ENCODE data around the gene CHCHD5.
A peak's percentile ranks its signal among the peaks of the same experiment; 100 is the strongest.
"Not testable (repeated sequence)": the region's sequence is repeated elsewhere in the genome, so short reads cannot be mapped to it uniquely, and the experiment has no call there.

Gene CHCHD5, protein sequence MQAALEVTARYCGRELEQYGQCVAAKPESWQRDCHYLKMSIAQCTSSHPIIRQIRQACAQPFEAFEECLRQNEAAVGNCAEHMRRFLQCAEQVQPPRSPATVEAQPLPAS

DNA sequence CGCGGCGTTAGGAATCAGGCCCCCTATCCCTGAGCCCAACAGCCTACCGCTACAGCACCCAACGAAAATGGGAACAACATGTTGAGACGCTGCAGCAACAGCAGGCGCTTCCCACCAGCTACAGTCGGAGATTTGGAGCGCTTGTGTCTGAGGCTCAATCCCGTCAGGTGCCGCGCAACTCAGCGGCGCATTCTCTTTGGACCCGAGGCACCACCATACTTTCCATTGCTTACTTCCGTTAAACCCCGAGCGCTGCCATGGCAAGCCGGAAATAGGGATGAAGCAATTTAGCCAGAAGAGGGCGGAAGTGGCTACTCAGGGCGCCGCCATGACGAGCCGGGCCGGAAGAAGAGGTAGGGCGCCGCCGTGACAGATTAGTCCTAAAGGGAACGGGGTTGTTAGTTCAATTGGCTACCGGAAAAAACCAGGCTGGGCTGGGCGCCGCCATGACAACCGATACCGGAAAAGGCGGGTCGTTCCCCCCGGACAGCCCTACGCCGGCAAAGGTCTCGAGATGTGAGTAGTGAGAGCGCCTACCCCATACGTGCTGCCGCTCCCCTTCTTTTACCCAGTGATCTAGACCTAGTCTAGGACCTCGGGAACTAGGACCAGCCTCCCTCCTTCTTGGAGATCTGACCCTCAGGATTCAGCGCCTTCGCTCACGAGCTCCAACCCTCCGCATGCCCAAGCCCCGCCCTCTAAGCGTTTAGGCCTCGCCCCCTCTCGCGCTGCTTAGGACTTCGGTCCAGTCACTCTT is at the start of gene CHCHD5:
Gene CHCHD5, plus strand, starts transcription at position 476 of the 757 bp plus-strand sequence. Its CDS starts 39 bp downstream, at position 515.
- DNase-seq: peak; percentile 40

DNA sequence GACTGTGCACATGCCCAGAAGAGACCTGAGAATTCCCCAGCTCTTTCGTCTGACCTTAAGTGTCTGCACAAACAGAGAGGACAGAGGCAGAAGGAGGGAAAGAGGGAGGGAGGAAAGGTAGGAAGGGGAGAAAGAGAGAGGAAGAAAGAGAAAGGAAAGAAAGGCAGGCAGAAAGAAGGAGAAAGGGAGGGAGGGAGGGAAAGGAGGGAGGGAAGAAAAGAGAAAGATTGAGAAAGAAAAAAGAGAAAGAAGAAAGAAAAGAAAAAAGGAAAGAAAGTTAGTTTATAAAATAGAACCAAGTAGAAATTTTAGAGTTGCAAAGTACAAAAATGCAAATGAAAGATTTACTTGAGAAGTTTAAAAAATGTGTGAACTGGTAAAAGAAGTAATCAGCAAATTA is 49.6 kb upstream of the CHCHD5 start:
- no peak for DNase-seq

DNA sequence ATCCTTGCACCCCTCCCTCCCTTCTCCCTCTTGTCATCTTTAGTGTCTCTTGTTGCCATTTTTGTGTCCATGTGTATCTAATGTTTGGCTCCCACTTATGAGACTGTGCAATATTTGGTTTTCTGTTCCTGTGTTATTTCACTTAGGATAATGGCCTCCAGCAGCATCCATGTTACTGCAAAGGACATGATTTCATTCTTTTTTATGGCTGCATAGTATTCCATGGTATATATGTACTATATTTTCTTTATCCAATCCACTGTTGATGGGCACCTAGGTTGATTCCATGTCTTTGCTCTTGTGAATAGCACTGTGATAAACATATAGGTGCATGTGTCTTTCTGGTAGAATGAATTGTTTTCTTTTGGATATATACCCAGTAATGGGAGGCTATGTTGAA is 47.7 kb upstream of the CHCHD5 start:
- not testable (repeated sequence) for DNase-seq

DNA sequence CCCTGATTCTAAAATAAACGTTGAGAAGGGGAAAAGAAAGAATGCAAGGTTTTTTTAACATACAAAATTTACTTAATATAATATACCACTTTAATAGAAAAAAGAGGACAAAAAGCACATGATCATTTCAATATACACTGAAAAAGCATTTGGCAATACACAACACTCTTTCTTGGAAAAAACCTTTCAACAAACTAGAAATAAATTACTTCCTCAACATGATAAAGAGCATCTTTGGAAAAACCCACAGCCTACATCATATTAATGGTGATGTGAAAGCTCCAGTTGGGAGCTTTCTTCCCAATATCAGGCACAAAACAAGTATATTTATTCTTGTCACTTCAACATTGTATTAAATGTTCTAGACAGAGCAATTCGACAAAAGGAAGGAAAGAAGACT is 45.1 kb upstream of the CHCHD5 start:
- no peak for DNase-seq

DNA sequence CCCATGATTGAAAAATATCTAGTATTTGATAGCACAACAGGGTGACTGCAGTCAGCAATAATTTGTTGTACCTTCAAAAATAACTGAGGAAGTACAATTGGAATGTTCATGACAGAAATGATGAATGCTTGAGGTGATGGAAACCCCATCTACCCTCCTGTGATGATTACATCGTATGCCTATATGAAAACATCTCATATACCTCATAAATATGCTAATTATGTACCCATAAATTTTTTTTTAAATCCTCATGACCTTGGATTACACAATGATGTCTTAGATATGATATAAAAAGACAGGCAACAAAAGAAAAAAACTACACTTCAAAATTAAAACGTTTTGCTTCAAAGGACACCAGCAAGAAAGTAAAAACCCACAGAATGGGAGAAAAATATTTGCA is 43.5 kb upstream of the CHCHD5 start:
- DNase-seq: no peak

DNA sequence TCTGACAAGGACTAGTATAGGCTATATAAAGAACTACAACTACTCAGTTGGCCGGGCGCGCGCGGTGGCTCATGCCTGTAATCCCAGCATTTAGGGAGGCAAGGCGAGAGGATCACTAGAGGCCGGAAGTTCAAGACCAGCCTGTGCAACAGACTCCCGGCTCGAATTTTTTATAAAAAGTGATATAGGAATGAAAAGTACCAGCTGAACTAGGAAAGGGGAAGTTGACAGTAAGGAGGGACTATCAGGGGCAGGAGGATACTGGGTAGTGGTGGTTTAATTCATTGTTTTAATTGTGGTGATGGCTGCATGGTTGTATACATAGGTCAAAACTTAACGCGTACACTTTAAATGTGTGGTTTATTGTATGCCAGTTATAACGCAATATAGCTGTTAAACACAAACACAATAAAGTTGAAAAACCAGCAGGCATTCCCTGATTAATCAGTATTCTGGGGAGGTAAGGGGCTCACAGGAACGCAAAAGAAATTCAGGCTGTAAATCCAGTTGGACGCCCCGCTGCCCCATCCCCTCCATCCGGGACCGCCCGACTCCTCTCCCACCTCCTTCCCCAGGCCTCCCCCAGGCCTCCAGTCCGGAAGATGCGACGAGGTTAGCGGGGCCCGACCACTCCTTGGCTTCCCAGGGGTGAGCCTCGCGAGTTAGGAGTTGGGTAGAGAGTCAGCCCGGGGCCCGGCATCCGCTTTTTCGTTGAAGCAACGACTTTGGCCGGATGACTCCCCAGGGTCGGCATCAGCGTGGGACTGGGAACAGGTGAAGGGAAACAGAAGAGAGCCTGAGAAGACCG is 42.9 kb upstream of the CHCHD5 start:
- DNase-seq: no peak

DNA sequence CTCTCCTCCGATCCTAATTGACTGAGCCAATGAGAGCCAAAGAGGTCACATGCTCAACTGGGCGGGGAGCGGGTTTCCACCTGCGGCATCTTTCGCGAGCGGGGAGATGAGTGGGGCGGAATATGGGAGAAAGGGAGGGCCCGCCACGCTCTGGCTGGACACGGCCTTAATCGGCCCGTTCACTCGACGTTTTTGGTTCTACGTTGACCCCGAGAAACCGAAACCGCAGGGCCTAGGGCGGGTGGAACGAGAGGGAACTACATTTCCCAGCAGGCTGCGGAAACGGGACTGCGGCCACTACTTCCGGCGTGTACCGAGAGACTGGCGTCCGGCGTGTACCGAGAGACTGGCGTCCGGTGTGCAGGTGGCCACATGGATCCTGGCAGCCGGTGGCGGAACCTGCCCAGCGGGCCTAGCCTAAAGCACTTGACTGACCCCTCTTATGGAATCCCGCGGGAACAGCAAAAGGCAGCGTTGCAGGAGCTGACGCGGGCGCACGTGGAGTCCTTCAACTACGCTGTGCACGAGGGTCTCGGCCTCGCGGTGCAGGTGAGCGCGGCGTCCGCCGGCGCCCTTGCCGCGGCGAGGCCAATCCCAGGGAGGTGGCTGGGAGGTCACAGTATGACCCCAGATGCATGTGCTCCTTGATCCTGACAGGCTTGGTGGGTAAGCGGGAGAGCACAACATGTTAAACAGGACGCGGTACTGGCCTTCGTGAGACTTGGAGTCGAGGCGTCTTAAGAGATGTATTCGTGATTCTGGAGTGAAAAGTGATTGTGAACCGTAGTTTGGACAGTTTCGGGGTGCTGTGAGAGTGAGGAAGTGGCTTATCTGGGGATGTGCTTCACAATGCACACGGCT is 42.1 kb upstream of the CHCHD5 start, which contains the start of gene POLR1B:
Gene POLR1B, plus strand, starts transcription at position 343 of the 861 bp plus-strand sequence. Its CDS starts 30 bp downstream, at position 373.
- DNase-seq: peak; percentile 59

DNA sequence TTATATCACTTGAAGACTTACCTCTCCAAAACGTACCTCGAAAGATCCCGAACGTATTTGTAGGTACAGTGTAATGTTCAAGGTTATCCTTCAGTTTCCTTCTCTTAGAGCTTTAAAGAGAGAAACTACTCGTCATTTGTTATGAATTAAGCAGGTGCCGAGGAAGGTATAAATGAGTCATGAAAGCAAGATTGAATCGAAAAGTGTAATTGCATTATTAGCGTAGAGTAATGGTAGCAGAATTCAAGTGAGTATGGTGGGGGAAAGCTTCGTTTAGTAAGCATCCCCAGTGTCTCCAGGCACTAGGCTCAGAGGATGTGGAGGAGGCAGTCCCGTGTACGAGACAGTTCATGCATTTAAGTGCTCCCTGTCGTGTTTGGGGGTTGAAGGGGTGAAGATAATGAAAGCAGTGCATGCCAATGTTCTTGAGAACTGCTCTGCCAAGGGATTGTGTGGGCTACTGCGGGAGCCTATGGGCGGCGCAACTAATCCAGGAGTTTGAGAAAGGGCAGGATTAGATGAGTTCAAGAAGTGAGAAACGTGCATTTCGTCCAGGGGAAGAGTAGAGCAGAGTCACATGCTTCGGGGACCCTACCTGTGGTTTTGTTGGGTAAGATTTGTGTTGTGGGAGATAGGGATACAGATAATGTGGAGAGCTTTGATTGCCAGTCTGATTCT is 41.3 kb upstream of the CHCHD5 start:
- DNase-seq: no peak

DNA sequence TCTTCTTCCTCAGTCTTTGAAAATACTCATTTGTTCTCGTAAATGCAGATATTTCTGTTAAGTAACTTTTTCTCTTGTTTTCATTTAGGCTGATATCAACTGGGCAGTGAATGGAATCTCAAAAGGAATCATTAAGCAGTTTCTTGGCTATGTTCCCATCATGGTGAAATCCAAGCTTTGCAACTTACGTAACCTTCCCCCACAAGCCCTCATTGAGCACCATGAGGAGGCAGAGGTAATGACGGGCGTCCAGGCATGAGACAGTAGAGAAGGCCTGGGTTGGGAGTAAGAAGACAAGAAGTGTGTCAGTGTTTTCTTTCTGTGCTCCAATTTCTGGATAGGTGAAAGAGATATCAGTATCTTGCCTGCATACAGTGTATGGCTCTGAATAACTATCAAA is 37.1 kb upstream of the CHCHD5 start:
- no peak for DNase-seq

DNA sequence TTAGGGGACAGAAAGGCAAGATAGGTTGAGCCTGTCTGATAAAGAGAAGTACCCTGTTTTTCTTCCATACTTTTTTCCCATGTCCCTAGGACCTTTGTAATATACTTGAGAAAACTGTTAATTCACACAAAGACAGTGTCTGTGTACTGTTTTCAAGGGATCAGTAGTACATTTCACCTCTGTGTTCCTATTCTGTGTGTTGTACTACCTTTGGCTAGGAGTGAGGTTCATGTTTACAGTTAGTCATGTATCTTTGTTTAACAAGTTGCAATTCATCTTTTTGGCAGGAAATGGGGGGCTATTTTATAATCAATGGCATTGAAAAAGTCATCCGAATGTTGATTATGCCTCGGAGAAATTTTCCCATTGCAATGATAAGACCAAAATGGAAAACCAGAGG is 35.4 kb upstream of the CHCHD5 start:
- DNase-seq: no peak

DNA sequence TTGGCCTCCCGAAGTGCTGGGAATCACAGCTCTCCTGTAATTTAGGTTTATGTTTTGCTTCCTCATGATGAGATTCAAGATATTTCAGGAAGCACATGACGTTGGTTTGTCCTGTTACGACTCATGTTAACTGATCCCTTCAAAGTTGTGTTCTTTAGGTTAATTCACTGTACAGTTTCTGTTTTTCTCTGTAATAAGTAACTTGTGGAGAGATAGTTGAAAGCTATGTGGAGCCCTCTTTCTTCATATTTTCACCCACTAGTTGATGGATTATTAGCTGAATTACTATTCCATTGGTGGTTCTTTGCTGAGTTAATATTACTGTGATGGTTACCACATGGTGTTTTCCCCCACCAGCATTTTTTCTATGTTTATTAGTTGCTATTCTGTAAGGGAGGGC is 18.3 kb upstream of the CHCHD5 start:
- no peak for DNase-seq

DNA sequence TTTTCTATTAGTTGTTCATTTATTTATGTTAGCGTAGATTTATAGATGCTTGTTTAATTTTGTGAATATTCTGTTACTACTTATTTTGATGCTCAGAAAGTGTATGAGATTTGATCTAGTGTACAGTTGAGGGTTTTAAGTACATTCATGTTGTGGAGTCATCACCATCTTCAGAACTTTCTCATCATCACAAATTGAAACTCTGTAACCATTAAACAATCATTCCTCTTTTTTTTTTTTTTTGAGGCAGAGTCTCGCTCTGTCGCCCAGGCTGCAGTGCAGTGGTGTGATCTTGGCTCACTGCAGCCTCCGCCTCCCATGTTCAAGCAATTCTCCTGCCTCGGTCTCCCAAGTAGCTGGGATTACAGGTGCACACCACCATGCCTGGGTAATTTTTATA is 17.9 kb upstream of the CHCHD5 start:
- not testable (repeated sequence) for DNase-seq

DNA sequence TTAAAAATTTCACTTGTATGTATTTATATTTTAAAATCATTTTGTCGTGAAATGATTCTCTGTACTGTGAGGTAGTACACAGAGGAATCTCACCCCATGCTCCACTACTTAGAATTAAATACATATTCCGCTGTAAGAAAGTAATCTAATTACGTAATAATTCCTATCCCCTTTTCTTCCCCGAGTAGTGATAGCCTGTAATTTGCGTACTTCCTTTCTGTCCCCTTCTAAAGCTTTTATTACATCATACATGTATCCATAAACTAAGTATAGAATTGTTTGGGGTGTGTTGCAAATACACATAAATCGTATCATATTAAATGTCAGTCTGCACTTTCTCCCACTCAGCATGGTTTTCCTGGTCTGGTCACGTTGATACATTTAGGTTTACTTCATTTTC is 12.4 kb upstream of the CHCHD5 start:
- no peak for DNase-seq

DNA sequence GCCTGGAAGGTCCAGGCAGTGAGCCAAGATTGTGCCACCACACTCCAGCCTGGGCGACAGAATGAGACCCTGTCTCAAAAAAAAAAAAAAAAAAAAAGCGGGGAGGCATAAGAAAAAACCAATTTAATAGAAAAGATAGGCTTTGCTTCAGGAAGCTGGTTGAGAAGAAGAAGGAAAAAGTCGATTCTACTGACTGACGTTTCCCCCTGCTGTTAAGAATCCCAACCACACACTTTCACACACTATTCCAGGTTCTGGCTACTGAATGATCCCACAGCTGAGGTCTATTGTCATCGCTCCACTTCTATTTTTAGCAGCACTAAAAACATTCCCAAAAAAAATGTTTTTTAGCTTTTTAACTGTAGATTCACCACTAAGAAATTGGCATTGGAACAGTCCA is 6.7 kb upstream of the CHCHD5 start:
- no peak for DNase-seq

DNA sequence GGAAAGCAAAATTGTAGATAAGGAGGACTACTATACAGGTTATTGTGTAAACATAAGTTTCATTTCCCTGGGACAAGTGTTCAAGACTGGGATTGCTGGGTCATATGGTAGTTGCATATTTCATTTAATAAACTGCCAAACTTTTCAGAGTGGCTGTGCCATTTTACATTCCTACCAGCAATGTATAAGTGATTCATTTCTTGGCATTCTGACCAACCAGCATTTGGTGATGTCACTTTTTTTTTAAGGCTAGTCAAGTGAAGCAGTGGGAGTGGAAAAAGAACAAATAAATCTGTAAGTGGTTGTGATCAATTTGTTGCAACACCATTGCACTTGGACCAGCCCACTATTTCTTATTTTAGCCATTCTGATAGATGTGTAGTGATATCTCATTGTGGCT is 5.2 kb upstream of the CHCHD5 start:
- DNase-seq: no peak

DNA sequence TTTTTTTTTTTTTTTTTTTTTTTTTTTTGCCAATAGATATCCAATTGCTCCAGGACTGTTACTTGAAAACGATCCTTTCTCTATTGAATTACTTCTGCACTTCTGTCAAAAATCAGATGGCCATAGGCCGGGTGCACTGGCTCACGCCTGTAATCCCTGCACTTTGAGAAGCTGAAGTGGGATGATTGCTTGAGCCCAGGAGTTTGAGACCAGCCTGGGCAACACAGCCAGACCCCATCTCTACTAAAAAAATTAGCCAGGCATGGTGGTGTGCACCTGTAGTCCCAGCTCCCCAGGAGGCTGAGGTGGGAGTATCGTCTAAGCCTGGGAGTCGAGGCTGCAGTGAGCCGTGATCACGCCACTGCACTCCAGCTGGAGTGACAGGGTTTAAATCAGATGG is 4.3 kb upstream of the CHCHD5 start:
- DNase-seq: no peak

DNA sequence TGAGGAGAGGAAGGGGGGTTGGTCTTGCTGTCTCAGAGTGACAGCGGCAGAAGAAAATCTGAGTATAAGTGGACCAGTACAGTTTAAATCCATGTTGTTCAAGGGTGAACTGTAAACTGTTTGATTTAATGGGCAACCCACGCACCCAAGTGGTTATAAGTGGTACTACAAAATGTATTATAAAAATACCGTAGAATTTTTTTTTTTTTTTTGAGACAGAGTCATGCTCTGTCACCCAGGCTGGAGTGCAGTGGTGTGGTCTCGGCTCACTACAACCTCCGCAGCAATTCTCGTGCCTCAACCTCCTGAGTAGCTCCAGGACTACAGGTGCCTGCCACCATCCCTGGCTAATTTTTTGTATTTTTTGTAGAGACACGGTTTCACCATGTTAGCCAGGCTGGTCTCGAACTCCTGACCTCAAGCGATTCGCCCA is 2.1 kb upstream of the CHCHD5 start:
- no peak for DNase-seq

DNA sequence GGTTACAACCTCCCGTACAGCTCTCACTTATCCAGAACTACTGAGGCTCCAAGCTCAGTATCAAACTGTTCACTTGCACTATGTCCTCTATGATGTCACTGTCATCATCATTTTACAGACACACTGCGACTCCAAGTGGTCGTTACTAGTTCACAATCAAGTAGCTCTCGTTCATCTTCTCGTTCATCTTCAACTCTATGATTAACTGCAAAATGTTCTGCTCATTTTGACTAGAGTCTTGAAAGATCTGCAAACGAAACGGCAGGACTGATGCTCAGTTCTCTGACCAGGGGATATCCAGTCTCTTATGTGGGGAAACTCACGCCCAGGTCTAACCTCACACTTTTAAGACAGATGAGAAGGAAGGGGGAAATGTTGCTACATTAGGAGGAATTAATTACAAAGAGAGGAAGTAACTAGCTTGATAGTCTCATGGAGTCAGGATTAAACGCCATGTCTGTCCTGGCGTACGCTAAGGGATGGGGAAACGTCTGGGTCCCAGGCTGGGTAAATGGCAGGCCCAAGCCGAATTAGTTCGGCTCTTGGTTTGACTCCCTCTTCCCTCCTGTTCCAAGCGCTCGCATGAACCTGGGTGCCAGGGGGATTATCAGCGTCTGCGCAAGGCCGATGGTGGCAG is 794 bp upstream of the CHCHD5 start:
- no peak for DNase-seq

DNA sequence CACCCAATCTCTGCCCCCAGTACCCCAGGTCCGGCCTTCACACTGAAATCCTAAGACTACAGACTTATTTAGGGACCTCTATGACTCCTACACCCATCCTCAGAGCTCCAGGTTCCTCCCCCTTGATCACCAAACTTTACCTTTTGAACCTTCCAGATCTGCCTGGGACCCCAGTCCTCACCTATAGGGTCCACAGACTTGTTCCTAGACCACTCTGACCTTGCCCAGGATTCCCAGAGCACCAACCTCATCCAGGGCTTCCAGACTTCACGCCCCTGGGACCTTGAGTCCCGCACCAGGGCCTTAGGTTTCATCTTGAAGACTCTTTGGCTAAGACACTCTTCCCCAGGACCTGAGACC is 462 bp downstream of the CHCHD5 start:
- DNase-seq: no peak

DNA sequence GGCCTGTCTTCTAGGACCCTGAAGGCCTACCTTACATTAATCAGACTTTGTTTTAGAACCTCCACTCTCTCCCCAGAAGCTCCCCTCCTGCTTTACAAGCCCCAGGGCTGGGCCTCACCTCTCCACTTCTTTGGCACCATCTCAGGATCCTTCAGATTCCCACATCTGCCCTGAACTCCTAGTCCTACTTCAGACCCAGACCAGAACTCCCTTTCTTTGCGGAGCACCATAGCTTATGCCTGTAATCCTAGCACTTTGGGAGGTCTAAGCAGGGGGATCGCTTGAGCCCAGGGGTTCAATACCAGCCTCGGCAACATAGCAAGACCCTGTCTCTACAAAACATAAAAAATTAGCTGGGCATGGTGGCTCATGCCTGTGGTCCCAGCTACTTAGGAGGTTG is 991 bp downstream of the CHCHD5 start:
- DNase-seq: no peak

DNA sequence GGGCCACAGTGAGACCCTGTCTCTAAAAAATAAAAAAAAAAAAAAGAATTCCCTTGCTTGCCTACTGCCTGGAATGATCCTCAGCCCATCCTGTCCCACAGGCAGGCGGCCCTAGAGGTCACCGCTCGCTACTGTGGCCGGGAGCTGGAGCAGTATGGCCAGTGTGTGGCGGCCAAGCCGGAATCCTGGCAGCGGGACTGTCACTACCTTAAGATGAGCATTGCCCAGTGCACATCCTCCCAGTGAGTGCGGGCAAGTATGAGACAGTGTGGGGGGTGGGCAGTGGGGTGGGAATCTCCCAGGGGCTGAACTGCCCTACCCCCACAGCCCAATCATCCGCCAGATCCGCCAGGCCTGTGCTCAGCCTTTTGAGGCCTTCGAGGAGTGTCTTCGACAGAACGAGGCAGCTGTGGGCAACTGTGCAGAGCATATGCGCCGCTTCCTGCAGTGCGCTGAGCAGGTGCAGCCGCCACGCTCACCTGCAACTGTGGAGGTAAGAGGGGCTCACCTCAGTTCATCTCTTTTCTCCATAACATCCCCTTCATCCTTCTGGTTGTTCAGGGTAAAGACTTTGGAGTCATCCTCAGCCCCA is 1.6 kb downstream of the CHCHD5 start:
- DNase-seq: no peak
